ENCODE results near the gene RPRD1B. TPM values are rescaled to one million over a fixed set of nuclear protein-coding genes. Genes with fewer than 3 reads are reported as not detected.

Gene RPRD1B
- total and polyA plus RNA-seq, 2 of the 8 experiments (the other 6 are each of a cell fraction or from before 2014, with no cell fraction given), result 10.3 to 20.9 TPM

GRCh38 chr20:38034108-38034649, 633 bp downstream of the RPRD1B start:
- Histone ChIP-seq H2AFZ (ENCODE audit: low read length) (no peak overlapping the region), H3K36me3 (ENCODE audit: control insufficient read depth in 2 of 4, insufficient read depth in 4 of 4, low read length in 3 of 4) (peaks cover 2 to 10% (median 7%) of the 10 kb centered on the region in 4 experiments; a peak in 5 of 8 replicates), H3K4me1 (replicated peaks in 1 of 4; ENCODE audit: control insufficient read depth in 3 of 4, insufficient read depth in 4 of 4, low read length in 3 of 4) (peaks cover 0 to 10% (median 3%) of the 10 kb centered on the region in 4 experiments; a peak in 4 of 7 replicates), H2BK20ac (ENCODE audit: low read length) (no peak overlapping the region), H3K4me2 (ENCODE audit: insufficient read depth in 1 of 2, low read depth in 2 of 2, low read length in 2 of 2) (peak overlapping the region; percentile 77 to 89), H4K20me1 (replicated peaks in 1 of 2; ENCODE audit: control insufficient read depth in 1 of 2, insufficient read depth in 2 of 2, low read length in 2 of 2) (no peaks in the 10 kb centered on the region), H3K14ac (ENCODE audit: insufficient read length) (no peak overlapping the region), H3K27ac (ENCODE audit: low read depth, low read length) (peak overlapping the region; percentile 99), H3K4ac (replicated peaks; ENCODE audit: insufficient read length, low read depth, low read length) (no peak overlapping the region), H3K56ac (replicated peaks; ENCODE audit: insufficient read length, low read depth, low read length) (peak overlapping the region; percentile 77), H4K8ac (ENCODE audit: extremely low read depth, insufficient read depth, low read length) (peak overlapping the region; percentile 100; the same call in 1 of the 2 replicates), H3K9ac (replicated peaks in 1 of 4; ENCODE audit: extremely low read depth in 1 of 4, low read depth in 3 of 4, low read length in 3 of 4) (peak overlapping the region; percentile 92 to 99 (median 98)), H3K18ac (ENCODE audit: extremely low read depth, low read length) (peak overlapping the region; percentile 89), H3K27me3 (replicated peaks in 1 of 4; ENCODE audit: control insufficient read depth in 3 of 4, extremely low read depth in 1 of 4, insufficient read depth in 3 of 4, low read length in 3 of 4) (no peaks in the 10 kb centered on the region), H3K23ac (ENCODE audit: insufficient read length) (no peak overlapping the region), H2BK15ac (ENCODE audit: low read length) (no peak overlapping the region), H3K79me2 (ENCODE audit: control insufficient read depth in 1 of 2, insufficient read depth in 2 of 2, low read length in 2 of 2) (peaks cover 16 to 90% of the 10 kb centered on the region in 2 experiments), H4K5ac (ENCODE audit: insufficient read length, low read depth, low read length) (peak overlapping the region; percentile 79), H3K79me1 (ENCODE audit: low read depth, low read length) (peaks cover 13% of the 10 kb centered on the region), H2BK12ac (ENCODE audit: low read depth, low read length) (no peak overlapping the region), H2BK120ac (replicated peaks; ENCODE audit: low read depth, low read length) (no peak overlapping the region), H3K4me3 (ENCODE audit: extremely low read depth in 1 of 4, insufficient read depth in 2 of 4, low read depth in 3 of 4, low read length in 4 of 4) (peak overlapping the region; percentile 93 to 99 (median 97)), H2BK5ac (ENCODE audit: low read depth, low read length) (peak overlapping the region; percentile 94), H3K23me2 (ENCODE audit: low read depth, low read length) (peaks cover 13% of the 10 kb centered on the region), H2AK5ac (ENCODE audit: low read depth, low read length) (0 out of 2 replicates have a peak overlapping the region, but pooled peaks have one; percentile 32), H3K9me3 (ENCODE audit: insufficient read depth in 2 of 2, low read depth in 1 of 2, low read length in 1 of 2) (no peaks in the 10 kb centered on the region), H4K91ac (replicated peaks; ENCODE audit: insufficient read length, low read length) (peak overlapping the region; percentile 71)
- ChIA-PET POLR2A (ENCODE audit: partially characterized antibody) (interaction anchor here (0.9 to 2.6 kb wide), 10 partner anchors 7 to 187 kb away, joined by 3 to 20 read pairs (median 6); no protein-coding TSS in a partner anchor), CTCF (ENCODE audit: partially characterized antibody) (interaction anchor here (0.9 to 1.6 kb wide), 4 partner anchors 10 to 470 kb away, joined by 3 to 8 read pairs (median 3); no protein-coding TSS in a partner anchor)
- FAIRE-seq, result no peak
- WGBS, 2 experiments (ENCODE audit: extremely low coverage in 1 of 2, insufficient coverage in 1 of 2, insufficient read length in 1 of 2, insufficient replicate concordance in 2 of 2, low coverage in 1 of 2, low lambda C conversion rate in 2 of 2, missing lambda C conversion rate in 1 of 2), result 34% methylated on average over 14 of the region's 14 CpGs; no CpG with 5 or more reads in 1 of the 2 experiments
- no peak for DNase-seq (ENCODE audit: low read depth in 1 of 2, low spot score in 2 of 2)
- TF ChIP-seq KDM4A (IDR thresholded peaks at IDR 0.05; ENCODE audit: low read depth, low read length, severe bottlenecking), result no peak
- no peak for TF ChIP-seq CTCF (IDR thresholded peaks at IDR 0.05; ENCODE audit: control extremely low read depth in 1 of 3, insufficient read depth in 1 of 3, low read depth in 1 of 3, low read length in 3 of 3)
- no peak for TF ChIP-seq SP1 (IDR thresholded peaks at IDR 0.05; ENCODE audit: low read depth, low read length)
- TF ChIP-seq SIRT6 (IDR thresholded peaks at IDR 0.05; ENCODE audit: low read length), result no peak
- no peak for TF ChIP-seq CBX8 (IDR thresholded peaks at IDR 0.05; ENCODE audit: borderline replicate concordance, low read depth, low read length)
- no peak for TF ChIP-seq MAX (IDR thresholded peaks at IDR 0.05)
- peak; percentile 35 for TF ChIP-seq SAP30 (IDR thresholded peaks at IDR 0.05; ENCODE audit: insufficient read depth, insufficient replicate concordance, low read length)
